Right renal pelvis (tissue), 4 donors: Measurements from ENCODE around the gene MMP24. TPM values are rescaled to one million over a fixed set of nuclear protein-coding genes. Genes with fewer than 3 reads are reported as not detected.
"Not testable (repeated sequence)": the region's sequence is repeated elsewhere in the genome, so short reads cannot be mapped to it uniquely, and the experiment has no call there.

Experiments used
- DNase-seq, 4 donors: peaks; one replicate each; pipeline ENCODE4 v3.0.0-alpha.2; 2013; ENCODE audit warnings: low read depth in 4 of 4, low spot score in 3 of 4, missing footprints in 1 of 4
- polyA plus RNA-seq, 4 donors: library from polyadenylated mRNA; unstranded; fragments of 120-200 nt; gene quantifications; one replicate each; pipeline ENCODE4 v1.2.1, GENCODE V29; 2013; ENCODE audit not compliant: insufficient read length in 4 of 4

MMP24 gene
- polyA plus RNA-seq, 4 donors = 1.6 to 2.1 (median 1.8) TPM

DNA sequence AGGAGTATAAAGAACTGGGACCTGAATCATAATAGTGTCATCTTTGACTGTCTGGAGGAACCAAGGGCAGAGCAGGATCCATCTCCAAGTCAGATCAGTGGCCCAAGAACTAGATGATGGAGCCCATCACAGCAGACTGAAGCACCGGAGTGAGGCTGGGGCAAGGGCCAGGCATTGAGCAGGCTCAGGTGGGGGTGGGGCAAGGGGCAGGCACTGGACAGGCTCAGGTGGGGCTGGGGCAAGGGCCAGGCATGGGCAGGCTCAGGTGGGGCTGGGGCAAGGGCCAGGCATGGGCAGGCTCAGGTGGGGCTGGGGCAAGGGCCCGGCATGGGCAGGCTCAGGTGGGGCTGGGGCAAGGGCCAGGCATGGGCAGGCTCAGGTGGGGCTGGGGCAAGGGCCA lies 26.1 kb downstream of the MMP24 start:
- not testable (repeated sequence) for DNase-seq

DNA sequence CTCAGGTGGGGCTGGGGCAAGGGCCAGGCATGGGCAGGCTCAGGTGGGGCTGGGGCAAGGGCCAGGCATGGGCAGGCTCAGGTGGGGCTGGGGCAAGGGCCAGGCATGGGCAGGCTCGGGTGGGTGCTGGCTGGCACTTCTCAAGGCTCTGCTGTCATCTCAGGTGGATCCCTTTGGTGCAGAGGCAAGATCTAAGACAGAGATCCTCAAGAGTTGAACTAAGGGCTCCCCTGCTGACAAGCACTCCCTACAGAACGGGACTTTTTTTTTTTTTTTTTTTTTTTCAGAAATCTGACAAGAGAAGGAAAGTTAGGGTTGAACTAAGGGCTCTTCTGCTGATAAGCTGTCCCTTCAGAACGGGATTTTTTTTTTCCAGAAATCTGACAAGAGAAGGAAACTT lies 26.5 kb downstream of the MMP24 start:
- DNase-seq = no peak

DNA sequence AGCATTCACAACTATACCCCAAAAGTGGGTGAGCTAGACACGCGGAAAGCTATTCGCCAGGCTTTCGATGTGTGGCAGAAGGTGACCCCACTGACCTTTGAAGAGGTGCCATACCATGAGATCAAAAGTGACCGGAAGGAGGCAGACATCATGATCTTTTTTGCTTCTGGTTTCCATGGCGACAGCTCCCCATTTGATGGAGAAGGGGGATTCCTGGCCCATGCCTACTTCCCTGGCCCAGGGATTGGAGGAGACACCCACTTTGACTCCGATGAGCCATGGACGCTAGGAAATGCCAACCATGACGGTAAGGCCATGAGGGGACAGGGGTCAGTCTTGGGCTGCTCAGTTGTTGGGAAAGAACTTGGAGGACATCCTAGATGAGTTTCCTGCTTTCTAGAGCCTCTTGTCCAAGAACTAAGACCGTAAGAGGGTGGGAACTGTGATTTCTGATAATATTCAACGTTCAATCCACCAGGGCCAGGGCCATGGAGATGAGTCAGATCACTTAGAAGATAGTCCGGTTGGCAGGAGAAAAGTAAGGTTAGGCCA lies 28.0 kb downstream of the MMP24 start:
- no peak for DNase-seq

DNA sequence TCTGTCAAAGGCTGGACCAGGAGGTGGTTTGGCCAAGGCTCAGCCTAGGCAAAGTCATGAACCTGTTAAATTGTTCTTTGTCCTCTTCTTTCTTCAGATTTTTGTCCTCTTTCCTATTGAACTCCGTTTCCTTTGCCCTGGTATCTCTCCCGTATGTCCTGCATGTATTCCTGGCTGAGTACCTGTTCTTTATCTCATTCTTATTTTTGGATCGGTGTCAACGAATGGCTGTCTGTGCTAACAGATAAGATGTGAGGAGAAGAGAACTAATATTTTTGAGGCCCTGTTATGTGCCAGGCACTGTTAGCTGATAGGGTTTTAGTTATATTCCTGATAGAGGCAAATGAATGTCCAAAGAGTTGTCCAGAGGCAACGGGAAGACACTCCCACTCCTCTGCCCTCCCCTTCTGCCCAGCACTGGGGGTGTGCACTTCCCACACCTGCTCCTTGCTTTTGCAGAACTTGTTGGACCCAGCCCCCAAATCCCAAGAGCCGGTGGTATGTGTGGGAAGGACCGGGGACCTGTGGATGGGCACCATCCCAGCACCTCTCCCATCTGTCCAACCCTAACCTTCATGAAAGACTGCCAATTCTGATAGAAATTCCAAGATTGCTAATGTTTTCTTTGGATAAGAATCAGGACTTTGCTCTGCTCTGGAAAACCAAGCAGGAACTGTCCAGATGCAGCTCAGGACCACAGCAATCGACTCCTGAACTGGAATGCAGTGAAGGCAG lies 30.9 kb downstream of the MMP24 start:
- DNase-seq = no peak

- no peak for DNase-seq
Measured at GRCh38 chr20:35260426-35260825, 33.9 kb downstream of the MMP24 start.

- DNase-seq = not testable (repeated sequence)
Measured at GRCh38 chr20:35262321-35262720, 35.8 kb downstream of the MMP24 start.

DNA sequence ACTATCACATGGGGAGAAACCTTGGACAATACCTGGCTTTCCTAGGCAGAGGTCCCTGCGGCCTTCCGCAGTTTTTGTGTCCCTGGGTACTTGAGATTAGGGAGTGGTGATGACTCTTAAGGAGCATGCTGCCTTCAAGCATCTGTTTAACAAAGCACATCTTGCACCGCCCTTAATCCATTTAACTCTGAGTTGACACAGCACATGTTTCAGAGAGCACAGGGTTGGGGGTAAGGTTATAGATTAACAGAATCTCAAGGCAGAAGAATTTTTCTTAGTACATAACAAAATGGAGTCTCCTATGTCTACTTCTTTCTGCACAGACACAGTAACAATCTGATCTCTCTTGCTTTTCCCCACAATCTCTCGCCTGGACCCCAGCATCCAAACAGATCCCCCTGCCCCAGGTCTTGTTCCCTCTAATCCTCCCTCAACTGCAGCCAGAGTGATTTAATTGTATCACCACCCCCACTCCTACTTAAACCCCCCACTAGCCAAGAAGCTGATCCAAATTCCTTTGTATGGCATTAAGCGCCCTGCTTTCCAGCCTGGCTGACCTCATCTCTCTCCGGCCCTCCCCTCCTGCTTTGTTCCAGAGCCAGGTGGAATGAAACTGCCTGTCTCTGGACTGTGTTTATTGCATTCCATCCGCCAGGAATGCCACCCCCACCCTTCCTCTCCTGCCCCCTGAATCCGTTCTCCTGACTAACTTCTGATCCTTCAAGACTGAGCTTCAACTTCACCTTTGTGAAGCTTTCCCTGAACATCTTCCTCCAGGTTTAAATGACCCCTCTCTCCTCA lies 36.4 kb downstream of the MMP24 start:
- peak in 3 of 4 donors; percentile 62 to 74 (median 70) for DNase-seq

GRCh38 chr20:35263532-35264341 lies 37.2 kb downstream of the MMP24 start:
- no peak for DNase-seq

DNA sequence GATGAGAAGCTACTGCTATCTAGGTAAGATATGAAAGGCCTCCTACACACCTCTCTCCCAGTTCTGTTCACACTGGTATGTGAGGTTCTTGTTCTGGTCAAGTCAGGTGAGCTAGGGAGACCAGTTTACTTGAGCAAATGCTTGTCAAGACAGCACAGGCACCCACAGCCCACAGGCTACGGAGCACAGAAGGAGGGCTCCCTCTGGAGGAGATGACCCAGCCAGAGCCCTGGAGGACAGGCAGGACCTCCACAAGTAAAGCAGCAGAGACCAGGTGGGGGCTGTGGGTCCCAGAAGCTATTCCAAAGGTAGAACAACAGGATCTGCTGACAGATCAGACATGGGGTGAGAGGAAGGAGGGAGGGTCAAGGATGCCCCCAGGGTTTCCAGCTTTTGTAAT lies 38.3 kb downstream of the MMP24 start:
- no peak for DNase-seq

GRCh38 chr20:35267092-35267491 lies 40.6 kb downstream of the MMP24 start:
- no peak for DNase-seq

GRCh38 chr20:35269055-35269781 lies 42.7 kb downstream of the MMP24 start:
- peak in 1 of 4 donors; percentile 49 for DNase-seq

GRCh38 chr20:35270021-35270902 lies 43.8 kb downstream of the MMP24 start:
- no peak for DNase-seq

- no peak for DNase-seq
Measured at GRCh38 chr20:35271073-35271882, 44.8 kb downstream of the MMP24 start.

DNA sequence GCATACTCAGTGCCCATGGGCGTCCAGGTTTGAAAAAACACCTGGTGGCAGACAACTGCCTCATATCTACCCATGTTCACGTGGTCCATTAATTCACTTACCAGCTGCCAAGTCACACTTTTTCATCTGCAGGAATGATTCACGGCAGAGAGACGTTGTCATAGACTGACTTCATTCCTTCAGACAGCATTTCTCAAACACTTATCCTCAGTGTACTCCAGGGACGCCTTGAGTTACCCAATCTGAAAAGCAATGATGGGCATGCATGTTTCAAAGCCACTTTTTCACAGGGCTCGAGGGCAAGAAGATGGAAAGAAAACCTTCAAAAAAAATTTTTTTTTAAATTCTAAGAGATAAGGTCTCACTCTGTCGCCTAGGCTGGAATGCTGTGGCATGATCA lies 45.4 kb downstream of the MMP24 start:
- no peak for DNase-seq

- DNase-seq = no peak
Measured at GRCh38 chr20:35273449-35274171, 47.1 kb downstream of the MMP24 start.

DNA sequence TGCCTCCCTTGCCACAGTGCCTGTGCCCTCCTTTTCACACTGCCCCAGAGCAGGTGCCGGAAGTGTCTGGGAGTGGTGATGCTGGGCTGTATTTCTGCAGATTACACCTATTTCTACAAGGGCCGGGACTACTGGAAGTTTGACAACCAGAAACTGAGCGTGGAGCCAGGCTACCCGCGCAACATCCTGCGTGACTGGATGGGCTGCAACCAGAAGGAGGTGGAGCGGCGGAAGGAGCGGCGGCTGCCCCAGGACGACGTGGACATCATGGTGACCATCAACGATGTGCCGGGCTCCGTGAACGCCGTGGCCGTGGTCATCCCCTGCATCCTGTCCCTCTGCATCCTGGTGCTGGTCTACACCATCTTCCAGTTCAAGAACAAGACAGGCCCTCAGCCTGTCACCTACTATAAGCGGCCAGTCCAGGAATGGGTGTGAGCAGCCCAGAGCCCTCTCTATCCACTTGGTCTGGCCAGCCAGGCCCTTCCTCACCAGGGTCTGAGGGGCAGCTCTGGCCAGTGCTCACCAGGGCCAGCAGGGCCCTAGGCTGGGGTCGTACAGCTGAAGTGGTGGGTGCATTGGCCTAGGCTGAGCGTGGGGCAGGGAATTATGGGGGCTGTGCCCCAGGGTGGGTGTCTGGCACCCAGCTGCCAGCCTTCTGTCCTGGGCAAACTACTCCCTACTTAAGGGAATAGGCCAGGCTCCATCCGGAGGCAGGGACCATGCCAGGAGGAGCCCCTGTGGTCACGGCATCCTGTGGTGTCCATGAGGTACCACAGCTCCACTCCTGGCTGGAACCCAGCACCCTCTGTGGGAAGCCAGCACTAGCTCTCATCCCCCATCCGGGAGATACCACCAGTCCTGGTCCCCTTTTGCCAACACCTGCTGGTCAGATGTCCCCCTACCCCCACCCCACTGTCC lies 47.9 kb downstream of the MMP24 start:
- no peak for DNase-seq
